Neural progenitor cell (in vitro differentiated cells): Measurements from ENCODE around the gene MKRN2.

Experiments used
- EZH2phosphoT487 ChIP-seq: fragments of 200-600 bp; sonication (generic); IDR thresholded peaks from 2 replicates; pipeline ENCODE4 v1.6.1; 2017; ENCODE audit warnings: antibody characterized with exemption
- TF ChIP-seq, protein P1 (sequence below): fragments of 200-600 bp; sonication (generic); IDR thresholded peaks from 2 replicates; pipeline ENCODE4 v1.5.1; 2017; ENCODE audit warnings: antibody characterized with exemption, mild to moderate bottlenecking

DNA sequence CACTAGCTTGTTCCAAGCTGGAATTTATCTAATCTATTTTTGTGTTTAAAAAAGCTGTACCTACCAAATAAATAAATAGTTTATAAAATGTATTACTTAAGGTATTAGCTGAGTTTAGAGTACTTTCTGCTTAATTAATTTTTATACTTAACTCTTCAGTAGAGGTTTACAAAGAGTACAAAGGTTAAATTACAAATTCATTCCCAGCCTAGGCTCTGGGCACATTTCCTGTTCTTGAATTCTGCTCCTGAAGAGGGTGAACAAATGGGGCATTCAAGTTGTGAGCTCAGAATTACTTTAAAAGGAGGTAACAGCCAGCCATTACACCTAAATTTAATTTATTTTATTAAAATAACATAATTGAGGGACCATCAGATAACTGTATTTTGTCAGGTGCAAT, 26.4 kb downstream of the MKRN2 start:
- TF ChIP-seq, protein P1, sequence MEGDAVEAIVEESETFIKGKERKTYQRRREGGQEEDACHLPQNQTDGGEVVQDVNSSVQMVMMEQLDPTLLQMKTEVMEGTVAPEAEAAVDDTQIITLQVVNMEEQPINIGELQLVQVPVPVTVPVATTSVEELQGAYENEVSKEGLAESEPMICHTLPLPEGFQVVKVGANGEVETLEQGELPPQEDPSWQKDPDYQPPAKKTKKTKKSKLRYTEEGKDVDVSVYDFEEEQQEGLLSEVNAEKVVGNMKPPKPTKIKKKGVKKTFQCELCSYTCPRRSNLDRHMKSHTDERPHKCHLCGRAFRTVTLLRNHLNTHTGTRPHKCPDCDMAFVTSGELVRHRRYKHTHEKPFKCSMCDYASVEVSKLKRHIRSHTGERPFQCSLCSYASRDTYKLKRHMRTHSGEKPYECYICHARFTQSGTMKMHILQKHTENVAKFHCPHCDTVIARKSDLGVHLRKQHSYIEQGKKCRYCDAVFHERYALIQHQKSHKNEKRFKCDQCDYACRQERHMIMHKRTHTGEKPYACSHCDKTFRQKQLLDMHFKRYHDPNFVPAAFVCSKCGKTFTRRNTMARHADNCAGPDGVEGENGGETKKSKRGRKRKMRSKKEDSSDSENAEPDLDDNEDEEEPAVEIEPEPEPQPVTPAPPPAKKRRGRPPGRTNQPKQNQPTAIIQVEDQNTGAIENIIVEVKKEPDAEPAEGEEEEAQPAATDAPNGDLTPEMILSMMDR = no peak
- TF ChIP-seq EZH2phosphoT487 = no peak
